GM10248 (cell line): ENCODE measurements around the gene GYS1.

Source experiments
- CTCF ChIA-PET: fragments of 300-600 bp; sonication (Branson Sonifier 250); formaldehyde crosslinking; extraction: SDS; loops from one replicate; lab custom pipeline; 2021; ENCODE audit warnings: antibody characterized with exemption; lab: Yijun Ruan, JAX
- POLR2A ChIA-PET: fragments of 350-650 bp; sonication (Branson Sonifier 250); formaldehyde crosslinking; extraction: SDS; loops from one replicate; lab custom pipeline; 2020; ENCODE audit warnings: antibody characterized with exemption; lab: Yijun Ruan, JAX
- DNase-seq: peaks from one replicate; pipeline ENCODE4 v3.0.0; 2012; ENCODE audit errors: extremely low spot score
- TF ChIP-seq, protein P1 (sequence below): IDR thresholded peaks from 2 replicates; pipeline ENCODE4 v1.5.1; 2012; ENCODE audit warnings: mild to moderate bottlenecking, low read depth; ENCODE audit errors: extremely low read depth, missing control alignments, control extremely low read depth

GYS1 gene

DNA sequence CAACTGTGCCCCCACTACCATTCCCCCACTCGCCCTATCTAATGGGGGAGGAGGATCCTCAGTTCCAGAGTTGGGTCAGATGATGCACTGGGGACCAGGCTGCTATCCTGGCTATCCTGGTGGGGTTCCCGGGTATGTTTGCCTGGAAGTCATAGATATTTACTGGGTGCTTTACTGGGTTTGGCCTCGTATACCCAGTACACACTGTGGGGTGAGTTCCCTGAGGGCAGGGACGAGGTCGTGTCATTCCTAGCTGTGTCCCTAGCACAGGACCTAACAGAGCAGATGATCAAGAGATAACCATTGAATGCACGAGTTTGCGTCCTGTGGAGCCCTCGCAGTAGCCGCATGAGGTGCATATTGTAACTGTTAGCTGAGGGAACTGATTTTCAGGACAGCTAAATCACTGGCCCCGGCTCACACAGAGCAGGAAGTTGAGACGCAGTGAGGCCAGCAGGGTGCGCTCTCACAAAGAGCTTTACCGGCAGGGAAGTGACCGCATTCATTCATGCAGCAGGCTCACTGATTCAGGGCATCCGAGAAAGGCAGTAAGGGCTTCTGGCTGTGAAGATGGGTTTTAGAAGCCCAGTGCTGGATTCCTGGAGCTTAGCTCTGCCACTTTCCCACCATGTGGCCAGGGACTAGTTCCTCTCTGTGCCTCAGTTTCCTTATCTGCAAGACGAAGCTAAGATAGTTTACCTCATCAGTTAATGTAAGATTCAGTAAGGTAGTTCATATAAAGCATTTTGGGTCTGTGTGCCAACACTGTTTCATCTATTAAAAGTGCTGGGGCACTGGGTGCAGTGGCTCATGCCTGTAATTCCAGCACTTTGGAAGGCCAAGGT is 6.6 kb upstream of the GYS1 start:
- peak; percentile 54 for DNase-seq
- POLR2A ChIA-PET: interaction anchor here (0.5 to 1.1 kb wide), 3 partner anchors 20 to 127 kb away, joined by 3 to 4 read pairs (median 3); partner anchors contain the start of gene PPP1R15A
- CTCF ChIA-PET: interaction anchor here (0.6 to 4.7 kb wide), 35 partner anchors 9 to 226 kb away, joined by 3 to 45 read pairs (median 4); partner anchors contain the start of genes BAX, CGB2, HRC and LHB
- TF ChIP-seq, protein P1, sequence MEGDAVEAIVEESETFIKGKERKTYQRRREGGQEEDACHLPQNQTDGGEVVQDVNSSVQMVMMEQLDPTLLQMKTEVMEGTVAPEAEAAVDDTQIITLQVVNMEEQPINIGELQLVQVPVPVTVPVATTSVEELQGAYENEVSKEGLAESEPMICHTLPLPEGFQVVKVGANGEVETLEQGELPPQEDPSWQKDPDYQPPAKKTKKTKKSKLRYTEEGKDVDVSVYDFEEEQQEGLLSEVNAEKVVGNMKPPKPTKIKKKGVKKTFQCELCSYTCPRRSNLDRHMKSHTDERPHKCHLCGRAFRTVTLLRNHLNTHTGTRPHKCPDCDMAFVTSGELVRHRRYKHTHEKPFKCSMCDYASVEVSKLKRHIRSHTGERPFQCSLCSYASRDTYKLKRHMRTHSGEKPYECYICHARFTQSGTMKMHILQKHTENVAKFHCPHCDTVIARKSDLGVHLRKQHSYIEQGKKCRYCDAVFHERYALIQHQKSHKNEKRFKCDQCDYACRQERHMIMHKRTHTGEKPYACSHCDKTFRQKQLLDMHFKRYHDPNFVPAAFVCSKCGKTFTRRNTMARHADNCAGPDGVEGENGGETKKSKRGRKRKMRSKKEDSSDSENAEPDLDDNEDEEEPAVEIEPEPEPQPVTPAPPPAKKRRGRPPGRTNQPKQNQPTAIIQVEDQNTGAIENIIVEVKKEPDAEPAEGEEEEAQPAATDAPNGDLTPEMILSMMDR: peak; percentile 81

GRCh38 chr19:48997972-48998371 is 4.9 kb upstream of the GYS1 start:
- ChIA-PET CTCF (interaction anchor here (0.8 to 4.7 kb wide), 12 partner anchors 9 to 411 kb away, joined by 3 to 45 read pairs (median 4); a partner anchor contains a TSS), POLR2A (no interaction called here)
- peak; percentile 54 for DNase-seq
- TF ChIP-seq, protein P1: peak; percentile 41

DNA sequence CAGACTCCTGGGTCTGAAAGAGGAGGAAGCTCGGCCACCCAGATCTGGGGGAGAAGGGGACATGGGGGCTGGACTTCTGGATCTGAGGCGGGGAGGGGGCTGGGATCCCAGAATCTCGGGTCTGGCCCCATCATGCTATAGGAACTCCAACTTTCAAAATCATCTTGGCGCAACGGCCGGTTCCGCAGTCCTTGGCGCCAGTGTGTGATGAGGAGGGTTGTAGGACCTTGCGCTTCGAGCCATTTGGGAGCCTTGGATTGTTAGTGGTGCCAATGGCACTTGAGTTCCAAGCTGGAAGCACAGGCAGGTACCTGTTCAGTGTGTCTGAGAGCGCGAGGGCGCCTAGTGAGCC is 902 bp upstream of the GYS1 start:
- ChIA-PET CTCF (interaction anchor here (0.7 to 4.5 kb wide), 28 partner anchors 9 to 449 kb away, joined by 3 to 129 read pairs (median 6); partner anchors contain the start of genes DHDH, FTL, LIN7B and NUCB1), POLR2A (interaction anchor here (0.6 to 2.3 kb wide), 11 partner anchors 10 to 375 kb away, joined by 3 to 29 read pairs (median 7); partner anchors contain the start of genes FTL, PPP1R15A, RPL18 and SPHK2)
- no peak for DNase-seq
- TF ChIP-seq, protein P1: no peak

- DNase-seq: no peak
- POLR2A ChIA-PET: interaction anchor here (0.6 to 2.3 kb wide), 11 partner anchors 9 to 128 kb away, joined by 3 to 29 read pairs (median 6); partner anchors contain the start of gene FTL
- CTCF ChIA-PET: interaction anchor here (0.8 to 4.5 kb wide), 32 partner anchors 11 to 478 kb away, joined by 3 to 129 read pairs (median 4); partner anchors contain the start of genes FTL and LIN7B
- TF ChIP-seq, protein P1: no peak
Measured at GRCh38 chr19:48992581-48993174, 431 bp downstream of the GYS1 start.

DNA sequence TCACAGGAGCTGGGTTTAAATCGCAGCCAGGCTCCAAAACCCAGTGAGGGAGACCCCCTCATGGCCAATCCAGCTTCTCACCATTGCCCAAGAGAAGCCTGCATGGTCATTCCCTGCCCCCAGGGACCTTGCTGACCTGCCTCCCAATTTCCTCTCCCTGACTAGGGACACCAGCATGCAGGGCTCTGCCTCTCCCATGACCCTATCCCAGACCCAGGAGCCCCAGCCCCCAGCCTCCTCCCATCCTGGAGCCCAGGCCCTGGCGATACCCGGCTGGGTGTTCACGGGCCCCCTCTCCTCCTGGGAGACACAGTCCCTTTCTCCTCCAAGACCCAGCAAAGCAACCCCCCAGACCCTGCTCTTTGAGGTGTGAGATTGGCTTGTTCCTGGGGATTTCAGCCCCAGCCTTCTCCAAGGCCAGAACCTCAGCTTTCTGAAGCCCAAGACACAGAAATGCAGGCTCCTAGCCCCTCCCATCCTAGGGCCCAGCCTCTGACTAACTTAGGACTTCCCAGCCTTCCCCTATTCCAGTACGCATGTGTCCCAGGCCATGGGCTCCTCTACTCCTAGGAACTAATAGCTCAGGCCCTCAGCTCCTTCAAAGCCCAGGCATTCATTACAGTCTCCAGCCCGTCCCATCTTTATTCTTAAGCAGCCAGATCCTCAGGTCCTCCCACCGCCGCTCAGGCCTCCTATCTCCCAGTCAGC is 1.1 kb downstream of the GYS1 start:
- peak; percentile 56 for DNase-seq
- TF ChIP-seq, protein P1: no peak
- ChIA-PET CTCF (interaction anchor here (1.1 to 4.5 kb wide), 10 partner anchors 8 to 204 kb away, joined by 3 to 129 read pairs (median 12); no protein-coding TSS in a partner anchor), POLR2A (interaction anchor here (2.3 kb wide), 2 partner anchors 25 to 117 kb away, joined by 25 to 29 read pairs; partner anchors contain the start of gene FTL)
